Lower lobe of right lung (tissue), 2 donors: ENCODE data around the gene KRTAP4-16. TPM values are rescaled to one million over a fixed set of nuclear protein-coding genes. Genes with fewer than 3 reads are reported as not detected.
"Not testable (repeated sequence)": the region's sequence is repeated elsewhere in the genome, so short reads cannot be mapped to it uniquely, and the experiment has no call there.

Experiments
- ATAC-seq, 2 donors: fragments of 200-7000 bp; cut with Tn5 transposase; one replicate each; pipeline ENCODE4 v1.9.1; 2020 to 2022; ENCODE audit warnings: mild to moderate bottlenecking in 2 of 2, moderate library complexity in 2 of 2
- DNase-seq: peaks from one replicate; pipeline ENCODE4 v3.0.0-alpha.2; 2020
- H3K27ac ChIP-seq: fragments of 200-600 bp; one replicate; pipeline ENCODE4 v1.8.0; 2022
- H3K27me3 ChIP-seq: fragments of 200-600 bp; one replicate; pipeline ENCODE4 v1.8.0; 2022; ENCODE audit warnings: low read depth
- H3K36me3 ChIP-seq: fragments of 200-600 bp; one replicate; pipeline ENCODE4 v1.8.0; 2022; ENCODE audit warnings: mild to moderate bottlenecking
- H3K4me1 ChIP-seq: fragments of 200-600 bp; one replicate; pipeline ENCODE4 v1.8.0; 2022
- H3K4me3 ChIP-seq: fragments of 200-600 bp; one replicate; pipeline ENCODE4 v1.8.0; 2022; ENCODE audit warnings: mild to moderate bottlenecking
- H3K9me3 ChIP-seq: fragments of 200-600 bp; one replicate; pipeline ENCODE4 v1.8.0; 2022
- intact Hi-C: fragments of 100-400 bp; cut with DNase I; formaldehyde crosslinking; loops from one replicate; pipeline ENCODE4 v1.11.0; 2022
- total RNA-seq: library from RNA; stranded (reverse); fragmentation: NEBNext Ultra II Directional; extraction: Animal tissue kit (Norgen Biotek cat#: 25700); gene quantifications from one replicate; pipeline ENCODE4 v1.2.1, GENCODE V29; 2021
- TF ChIP-seq, protein P1 (sequence below): fragments of 200-600 bp; IDR thresholded peaks from one replicate; pipeline ENCODE4 v1.8.0; 2022; ENCODE audit warnings: antibody characterized with exemption, mild to moderate bottlenecking
- donor health status: DM: no; HTN: yes; CAD: no; lungs with severe emphysema.

KRTAP4-16 gene
- total RNA-seq, 1 donor from 2014 or later = not detected

DNA sequence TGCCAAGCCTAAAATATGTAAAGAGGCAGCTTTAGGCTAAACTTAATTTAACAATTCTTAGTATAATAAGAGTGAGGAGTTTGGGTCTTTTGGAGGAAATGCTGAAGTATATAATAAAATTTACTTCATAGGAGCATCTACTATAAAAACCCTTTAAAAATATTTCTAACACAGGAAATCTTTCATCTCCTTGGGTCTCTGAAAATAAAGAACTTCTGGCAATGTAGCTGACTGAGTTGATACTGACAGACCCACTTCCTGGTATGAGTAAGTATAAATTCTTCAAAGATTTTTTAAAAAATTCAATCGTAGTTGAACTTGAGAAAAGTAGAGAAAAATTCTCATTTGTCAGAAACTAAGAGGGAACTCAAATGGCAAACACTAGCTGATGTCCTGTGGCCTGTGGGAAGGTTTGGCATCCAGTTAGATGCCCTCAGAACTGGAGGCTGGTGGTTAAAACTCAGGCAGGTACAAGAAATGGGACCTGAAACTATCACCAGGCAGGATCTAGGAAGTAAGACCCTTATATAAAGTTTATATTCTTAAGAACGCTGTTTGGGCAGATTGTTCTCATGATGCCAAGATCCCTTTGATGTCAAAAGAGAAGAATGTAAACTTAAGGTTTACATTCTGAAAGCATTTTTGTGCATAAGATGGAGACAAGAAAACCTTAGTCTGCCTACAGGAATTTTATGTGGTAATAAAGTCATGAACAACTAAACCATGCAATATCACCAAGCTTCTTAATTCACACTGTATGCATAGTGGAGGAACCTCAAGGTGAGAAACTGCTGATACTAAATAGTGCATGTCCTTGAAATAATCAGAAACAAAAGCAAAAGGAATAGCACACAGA, 32.1 kb upstream of the KRTAP4-16 start:
- ATAC-seq (no peak), DNase-seq (no peak)
- Histone ChIP-seq H3K27me3 (no peaks in the 10 kb centered on the region), H3K4me3 (no peak overlapping the region), H3K9me3 (no peaks in the 10 kb centered on the region), H3K36me3 (no peaks in the 10 kb centered on the region), H3K27ac (no peak overlapping the region), H3K4me1 (no peaks in the 10 kb centered on the region)
- intact Hi-C loops = no loop called here
- TF ChIP-seq, protein P1, sequence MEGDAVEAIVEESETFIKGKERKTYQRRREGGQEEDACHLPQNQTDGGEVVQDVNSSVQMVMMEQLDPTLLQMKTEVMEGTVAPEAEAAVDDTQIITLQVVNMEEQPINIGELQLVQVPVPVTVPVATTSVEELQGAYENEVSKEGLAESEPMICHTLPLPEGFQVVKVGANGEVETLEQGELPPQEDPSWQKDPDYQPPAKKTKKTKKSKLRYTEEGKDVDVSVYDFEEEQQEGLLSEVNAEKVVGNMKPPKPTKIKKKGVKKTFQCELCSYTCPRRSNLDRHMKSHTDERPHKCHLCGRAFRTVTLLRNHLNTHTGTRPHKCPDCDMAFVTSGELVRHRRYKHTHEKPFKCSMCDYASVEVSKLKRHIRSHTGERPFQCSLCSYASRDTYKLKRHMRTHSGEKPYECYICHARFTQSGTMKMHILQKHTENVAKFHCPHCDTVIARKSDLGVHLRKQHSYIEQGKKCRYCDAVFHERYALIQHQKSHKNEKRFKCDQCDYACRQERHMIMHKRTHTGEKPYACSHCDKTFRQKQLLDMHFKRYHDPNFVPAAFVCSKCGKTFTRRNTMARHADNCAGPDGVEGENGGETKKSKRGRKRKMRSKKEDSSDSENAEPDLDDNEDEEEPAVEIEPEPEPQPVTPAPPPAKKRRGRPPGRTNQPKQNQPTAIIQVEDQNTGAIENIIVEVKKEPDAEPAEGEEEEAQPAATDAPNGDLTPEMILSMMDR = no peak

GRCh38 chr17:41131979-41132378, 30.0 kb upstream of the KRTAP4-16 start:
- TF ChIP-seq, protein P1 = no peak
- Histone ChIP-seq H3K4me3 (no peak overlapping the region), H3K4me1 (no peaks in the 10 kb centered on the region), H3K36me3 (no peaks in the 10 kb centered on the region), H3K9me3 (no peaks in the 10 kb centered on the region), H3K27me3 (no peaks in the 10 kb centered on the region), H3K27ac (no peak overlapping the region)
- DNase-seq (no peak), ATAC-seq (no peak)
- intact Hi-C loops = no loop called here

GRCh38 chr17:41127371-41127770, 25.4 kb upstream of the KRTAP4-16 start:
- DNase-seq (no peak), ATAC-seq (no peak)
- H3K4me3 ChIP-seq = no peak overlapping the region
- no peaks in the 10 kb centered on the region for H3K27me3 ChIP-seq
- H3K36me3 ChIP-seq = no peaks in the 10 kb centered on the region
- intact Hi-C loops = no loop called here
- no peaks in the 10 kb centered on the region for H3K9me3 ChIP-seq
- H3K4me1 ChIP-seq = no peaks in the 10 kb centered on the region
- no peak overlapping the region for H3K27ac ChIP-seq
- TF ChIP-seq, protein P1 = no peak

GRCh38 chr17:41126412-41126811, 24.4 kb upstream of the KRTAP4-16 start:
- intact Hi-C loops = no loop called here
- DNase-seq (no peak), ATAC-seq (no peak)
- H3K36me3 ChIP-seq = no peaks in the 10 kb centered on the region
- H3K27me3 ChIP-seq = no peaks in the 10 kb centered on the region
- H3K9me3 ChIP-seq = no peaks in the 10 kb centered on the region
- H3K4me3 ChIP-seq = no peak overlapping the region
- no peak overlapping the region for H3K27ac ChIP-seq
- H3K4me1 ChIP-seq = no peaks in the 10 kb centered on the region
- TF ChIP-seq, protein P1 = no peak

DNA sequence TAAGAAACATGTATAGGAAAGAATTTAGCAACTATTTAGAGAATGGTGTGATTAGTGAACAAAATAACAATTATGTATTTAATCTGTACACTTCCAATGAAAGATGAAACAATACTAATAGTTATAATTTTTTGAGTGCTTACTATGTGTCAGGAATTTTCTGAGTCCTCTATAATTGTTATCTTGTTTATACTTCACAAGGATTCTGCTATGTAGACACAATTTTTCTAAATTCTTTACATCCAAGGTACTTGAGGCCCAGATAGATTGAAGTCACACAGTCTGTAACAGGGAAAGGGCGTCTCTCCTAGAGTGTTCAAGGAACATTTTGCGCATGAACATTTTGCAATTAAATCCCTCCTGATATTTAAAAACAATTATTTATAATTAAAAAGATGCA, 23.1 kb upstream of the KRTAP4-16 start:
- Histone ChIP-seq H3K27ac (no peak overlapping the region), H3K36me3 (no peaks in the 10 kb centered on the region), H3K27me3 (no peaks in the 10 kb centered on the region), H3K4me1 (no peaks in the 10 kb centered on the region), H3K9me3 (no peaks in the 10 kb centered on the region), H3K4me3 (no peak overlapping the region)
- TF ChIP-seq, protein P1 = no peak
- ATAC-seq (no peak), DNase-seq (no peak)
- intact Hi-C loops = no loop called here

GRCh38 chr17:41123991-41124371, 22.0 kb upstream of the KRTAP4-16 start, which contains the start of gene KRTAP4-12:
Gene KRTAP4-12, minus strand, starts transcription at chr17:41124182. Its CDS starts 60 bp downstream, at chr17:41124122.
- ATAC-seq, intact Hi-C loops, H3K27ac ChIP-seq, DNase-seq, H3K4me1 ChIP-seq, H3K27me3 ChIP-seq, H3K9me3 ChIP-seq, H3K36me3 ChIP-seq, H3K4me3 ChIP-seq: not testable (repeated sequence)

- ATAC-seq, H3K4me1 ChIP-seq, H3K4me3 ChIP-seq, H3K27me3 ChIP-seq, H3K9me3 ChIP-seq, H3K27ac ChIP-seq, H3K36me3 ChIP-seq, intact Hi-C loops, DNase-seq: not testable (repeated sequence)
These were observed 21.4 kb upstream of the KRTAP4-16 start for GRCh38 chr17:41123292-41123990.
